SK-N-MC (cell line): ENCODE data around the gene MADD.

Source experiments
- EZH2 ChIP-seq: fragments of 200-600 bp; sonication (generic); IDR thresholded peaks from one replicate; pipeline ENCODE4 v1.6.1; 2017; ENCODE audit warnings: antibody characterized with exemption
- POLR2AphosphoS5 ChIP-seq: IDR thresholded peaks from 2 replicates; pipeline ENCODE4 v1.6.1; 2012; ENCODE audit warnings: mild to moderate bottlenecking, low read depth, low read length, borderline replicate concordance

- TF ChIP-seq EZH2 (no peak), POLR2AphosphoS5 (no peak)
Observed at GRCh38 chr11:47244448-47245350, 25.2 kb upstream of the MADD start.
